NK-92 treated with Interleukin-12 subunit alpha and Interleukin-12 subunit beta, amount 100 ng/mL, for 24 hours (cell line): ENCODE data around the gene SLCO4A1.
"Not testable (repeated sequence)": the region's sequence is repeated elsewhere in the genome, so short reads cannot be mapped to it uniquely, and the experiment has no call there.

Source experiments
- DNase-seq: peaks from one replicate; lab custom pipeline; 2025; lab: John Stamatoyannopoulos, UW

Gene SLCO4A1

DNA sequence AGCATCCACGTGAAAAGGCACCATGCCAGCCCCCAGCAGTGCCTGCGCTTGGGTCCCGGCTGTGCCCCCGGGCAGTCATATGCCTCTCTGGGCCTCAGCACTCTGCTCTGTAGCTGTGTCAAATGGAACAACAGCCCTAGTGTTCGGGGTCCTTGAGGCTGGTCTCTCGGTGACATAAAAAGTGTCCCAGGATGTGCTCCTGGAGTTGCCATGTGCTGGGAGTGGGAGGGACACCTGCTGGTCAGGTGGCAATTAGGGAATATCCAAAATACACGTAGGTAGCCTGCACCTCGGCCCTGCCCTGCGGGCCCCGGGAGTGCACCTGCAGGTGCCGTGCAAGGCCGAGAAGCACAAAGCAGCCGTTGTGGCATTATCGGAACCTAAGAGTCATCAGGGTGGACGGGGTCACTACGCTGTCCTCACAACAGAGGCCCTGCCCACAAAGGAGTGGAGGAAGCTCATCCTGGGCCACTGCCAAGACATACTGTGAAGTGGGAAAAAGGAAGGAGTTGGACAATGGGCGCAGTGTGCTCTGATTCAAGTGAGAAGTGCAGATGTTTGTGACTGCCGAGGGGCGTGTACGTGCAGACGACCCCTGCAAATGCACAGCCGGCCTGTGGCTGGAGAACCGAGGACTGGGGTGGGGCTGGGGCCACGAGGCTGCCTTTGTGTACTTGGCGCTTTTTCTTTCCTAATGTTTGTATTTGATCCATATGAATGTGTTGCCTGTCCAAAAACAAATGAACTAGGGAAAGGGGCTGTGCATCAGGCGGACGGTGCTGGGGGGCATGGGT is 24.6 kb downstream of the SLCO4A1 start:
- no peak for DNase-seq

DNA sequence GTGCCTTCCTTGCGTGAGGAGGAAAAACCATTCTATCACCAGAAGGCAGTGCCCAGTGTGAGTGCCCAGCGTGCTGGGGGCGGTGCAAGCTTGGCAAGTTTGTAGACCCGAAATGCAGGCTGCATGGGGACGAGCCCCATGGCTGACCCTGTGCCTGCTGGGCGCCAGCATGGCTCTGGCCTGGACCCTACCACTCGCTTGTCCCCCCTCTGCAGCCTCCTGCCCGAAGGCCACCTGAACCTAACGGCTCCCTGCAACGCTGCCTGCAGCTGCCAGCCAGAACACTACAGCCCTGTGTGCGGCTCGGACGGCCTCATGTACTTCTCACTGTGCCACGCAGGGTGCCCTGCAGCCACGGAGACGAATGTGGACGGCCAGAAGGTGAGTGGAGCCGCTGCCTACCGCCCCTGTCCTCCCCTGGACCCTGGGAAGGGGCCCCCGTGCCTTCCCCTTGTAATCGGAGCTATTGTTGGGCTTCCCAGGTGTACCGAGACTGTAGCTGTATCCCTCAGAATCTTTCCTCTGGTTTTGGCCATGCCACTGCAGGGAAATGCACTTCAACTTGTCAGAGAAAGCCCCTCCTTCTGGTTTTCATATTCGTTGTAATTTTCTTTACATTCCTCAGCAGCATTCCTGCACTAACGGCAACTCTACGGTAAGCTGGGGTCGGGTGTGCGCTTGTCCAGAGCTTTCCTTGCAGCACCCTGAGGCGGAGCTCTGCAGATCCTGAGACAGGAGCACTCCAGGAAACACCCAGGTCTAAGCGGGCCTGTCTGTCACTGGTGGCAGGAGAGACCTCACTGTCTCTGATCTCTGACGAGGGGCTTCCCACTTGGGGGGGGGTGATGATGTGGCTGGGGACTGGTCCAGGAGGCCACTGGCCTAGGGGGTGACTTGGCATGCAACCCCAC is 25.5 kb downstream of the SLCO4A1 start:
- DNase-seq, result no peak

DNA sequence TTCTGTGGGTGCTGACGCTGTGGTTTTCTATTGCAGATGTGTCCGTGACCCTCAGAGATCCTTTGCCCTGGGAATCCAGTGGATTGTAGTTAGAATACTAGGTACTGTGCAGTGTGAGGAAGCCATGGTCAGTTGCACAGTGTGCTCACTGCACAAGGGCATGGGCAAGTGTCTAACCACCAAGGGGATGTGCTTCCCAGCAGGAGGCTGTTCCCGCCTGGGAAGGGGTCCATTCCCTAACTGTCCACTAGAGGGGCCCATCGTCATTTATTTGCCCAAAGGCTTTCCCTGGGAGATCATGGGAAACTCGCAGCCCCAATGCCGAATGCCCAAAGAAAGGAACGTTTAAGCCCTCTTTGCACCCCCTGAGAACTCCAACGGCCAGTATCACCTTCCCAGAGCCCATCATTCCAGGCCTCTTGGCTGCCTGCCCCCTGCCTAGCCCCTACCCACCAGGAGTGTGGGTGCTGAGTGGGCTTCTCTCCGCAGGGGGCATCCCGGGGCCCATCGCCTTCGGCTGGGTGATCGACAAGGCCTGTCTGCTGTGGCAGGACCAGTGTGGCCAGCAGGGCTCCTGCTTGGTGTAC is 26.2 kb downstream of the SLCO4A1 start:
- no peak for DNase-seq

DNA sequence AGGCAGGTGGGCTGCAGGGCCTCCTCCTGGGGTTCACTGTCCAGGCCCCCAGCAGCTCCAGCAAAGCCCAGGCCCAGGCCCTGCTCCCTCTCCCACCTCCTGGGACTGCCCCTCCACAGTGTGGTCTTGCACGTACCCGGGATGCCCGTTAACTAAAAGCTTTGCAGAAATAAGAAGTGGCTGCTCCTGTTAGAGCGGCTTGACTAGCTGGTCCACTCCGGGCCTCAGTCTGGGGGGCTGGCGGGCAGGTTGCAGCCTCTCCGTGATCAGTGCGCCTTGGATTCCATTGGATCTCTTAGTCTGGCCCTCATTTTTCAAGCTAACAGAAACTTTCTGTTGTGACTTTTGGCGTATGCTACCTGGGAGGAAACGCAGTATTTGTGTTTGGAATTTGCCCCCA is 26.9 kb downstream of the SLCO4A1 start:
- DNase-seq, result no peak

DNA sequence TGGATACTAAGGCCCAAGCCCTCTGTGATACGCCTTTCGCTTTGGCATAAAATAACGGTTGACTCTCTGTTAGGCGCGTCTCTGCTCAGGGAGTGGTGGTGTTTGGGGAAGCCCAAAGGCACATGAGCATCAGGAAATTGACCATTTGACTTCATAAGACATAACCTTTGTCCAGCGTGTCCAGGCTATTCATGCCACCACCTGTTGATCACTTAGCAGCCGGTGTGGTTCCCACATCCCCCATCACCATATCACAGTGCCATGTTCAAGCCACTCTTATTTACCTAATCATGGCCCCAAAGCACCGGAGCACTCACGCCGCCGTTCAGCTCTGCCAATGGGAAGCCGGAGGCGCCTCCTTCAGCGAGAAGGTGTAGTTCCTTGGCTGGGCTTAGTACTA is 27.9 kb downstream of the SLCO4A1 start:
- DNase-seq, result no peak

DNA sequence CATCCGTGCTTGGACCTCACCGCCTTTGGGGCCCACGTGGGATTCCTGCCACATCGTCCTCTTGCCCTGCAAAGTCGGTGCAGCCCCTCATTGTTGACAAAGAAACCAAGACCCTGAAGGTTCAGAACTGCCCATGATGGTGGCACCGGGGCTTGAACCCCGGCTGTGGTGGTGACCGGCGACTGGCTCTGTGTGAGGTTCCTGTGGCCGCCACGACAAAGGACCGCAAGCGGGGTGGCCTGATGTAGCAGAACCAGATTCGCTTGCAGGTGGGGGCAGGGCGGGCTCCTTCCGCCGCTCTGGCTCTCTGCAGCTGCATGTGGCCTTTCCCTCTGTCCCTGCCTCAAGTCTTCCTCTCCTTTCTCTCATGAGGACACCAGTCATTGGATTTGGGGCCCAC is 28.7 kb downstream of the SLCO4A1 start:
- DNase-seq, result no peak

DNA sequence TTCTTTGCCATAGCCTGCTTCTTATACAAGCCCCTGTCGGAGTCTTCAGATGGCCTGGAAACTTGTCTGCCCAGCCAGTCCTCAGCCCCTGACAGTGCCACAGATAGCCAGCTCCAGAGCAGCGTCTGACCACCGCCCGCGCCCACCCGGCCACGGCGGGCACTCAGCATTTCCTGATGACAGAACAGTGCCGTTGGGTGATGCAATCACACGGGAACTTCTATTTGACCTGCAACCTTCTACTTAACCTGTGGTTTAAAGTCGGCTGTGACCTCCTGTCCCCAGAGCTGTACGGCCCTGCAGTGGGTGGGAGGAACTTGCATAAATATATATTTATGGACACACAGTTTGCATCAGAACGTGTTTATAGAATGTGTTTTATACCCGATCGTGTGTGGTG is 29.5 kb downstream of the SLCO4A1 start:
- no peak for DNase-seq

DNA sequence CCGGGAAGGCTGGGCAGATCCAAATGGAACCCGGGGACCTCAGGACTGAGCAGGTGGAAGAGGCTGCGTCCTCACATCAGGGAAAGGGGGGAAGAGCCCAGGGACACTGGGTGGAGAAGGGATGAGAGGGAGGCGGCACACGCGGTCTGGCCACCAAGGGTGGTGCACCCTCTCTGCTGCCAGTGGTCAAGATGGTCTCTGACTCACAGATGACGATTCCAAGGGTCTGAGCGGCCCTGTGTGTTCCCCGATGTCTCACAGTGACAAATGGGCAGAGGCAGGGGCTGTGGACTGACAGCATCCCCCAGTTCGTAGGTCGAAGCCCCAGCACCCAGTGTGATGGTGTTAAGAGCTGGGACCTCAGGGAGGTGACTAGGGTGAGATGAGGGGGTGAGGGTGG is 32.1 kb downstream of the SLCO4A1 start:
- DNase-seq, result no peak

DNA sequence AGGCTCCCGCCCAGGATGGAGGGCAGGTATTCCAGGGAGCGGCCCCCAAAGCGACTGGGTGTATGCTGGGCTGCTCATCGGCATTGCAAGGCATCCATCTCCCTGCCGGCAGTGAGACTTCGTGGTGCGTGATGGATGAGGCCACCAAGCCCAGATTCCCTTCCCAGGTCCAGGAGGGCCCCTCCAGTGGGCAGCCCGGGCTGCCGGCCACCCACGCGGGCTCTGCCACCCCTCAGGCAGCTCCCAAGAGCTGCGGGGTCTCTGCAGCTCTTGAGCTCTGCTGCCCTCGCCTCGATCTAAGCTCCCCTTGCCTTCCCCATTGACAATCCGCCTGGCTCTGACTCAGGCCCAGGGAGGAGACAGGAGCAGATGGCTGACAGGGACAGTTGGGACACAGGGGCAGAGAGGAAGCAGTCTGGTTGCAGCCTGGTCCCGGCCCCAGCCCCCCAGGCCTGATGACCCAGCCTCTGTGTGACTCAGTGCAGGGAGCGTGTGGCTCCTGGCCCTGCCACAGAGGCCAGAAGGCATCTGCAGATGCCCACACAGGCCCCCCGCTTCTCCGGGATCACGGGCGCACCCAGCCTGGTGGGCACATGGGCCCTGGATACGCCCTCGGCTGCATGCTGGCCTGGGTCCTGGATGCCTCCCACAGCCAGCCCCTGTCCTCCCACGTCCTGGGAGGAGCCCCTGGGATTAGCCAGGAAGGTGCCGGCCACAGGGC is 33.0 kb downstream of the SLCO4A1 start:
- no peak for DNase-seq

DNA sequence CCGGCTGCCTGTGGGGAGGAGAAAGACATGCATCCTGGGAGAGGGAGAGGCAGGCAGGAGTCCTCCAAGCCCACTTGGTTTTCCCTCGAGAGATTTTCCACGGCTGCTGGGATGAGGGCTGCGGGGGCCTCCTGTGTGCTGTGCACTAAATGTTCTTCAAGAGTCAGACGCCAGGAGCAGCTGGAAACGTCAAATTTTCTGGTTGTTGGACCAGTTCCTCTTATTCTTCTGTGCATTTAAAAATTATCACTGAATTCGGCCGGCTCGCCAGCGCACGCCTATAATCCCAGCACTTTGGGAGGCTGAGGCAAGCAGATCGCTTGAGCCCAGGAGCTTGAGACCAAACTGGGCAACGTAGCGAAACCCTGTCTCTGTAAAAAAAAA is 33.6 kb downstream of the SLCO4A1 start:
- DNase-seq, result no peak

DNA sequence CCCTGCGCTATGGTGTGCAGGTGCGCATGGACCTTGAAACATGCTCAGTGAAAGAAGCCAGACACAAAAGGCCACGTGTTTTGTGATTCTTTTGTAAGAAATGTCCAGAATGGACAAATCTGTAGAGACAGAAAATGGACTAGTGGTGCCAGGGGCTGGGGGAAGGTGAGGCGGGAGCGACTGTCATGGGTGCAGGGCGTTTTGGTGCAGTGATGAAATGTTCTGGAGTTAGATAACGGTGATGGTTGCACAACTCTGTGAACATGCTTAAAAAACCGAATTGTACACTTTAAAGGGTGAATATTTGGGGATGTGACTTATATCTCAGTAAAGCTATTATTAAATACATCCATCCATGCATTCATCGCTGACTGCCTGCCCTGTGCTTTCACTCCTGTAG is 34.7 kb downstream of the SLCO4A1 start:
- no peak for DNase-seq

DNA sequence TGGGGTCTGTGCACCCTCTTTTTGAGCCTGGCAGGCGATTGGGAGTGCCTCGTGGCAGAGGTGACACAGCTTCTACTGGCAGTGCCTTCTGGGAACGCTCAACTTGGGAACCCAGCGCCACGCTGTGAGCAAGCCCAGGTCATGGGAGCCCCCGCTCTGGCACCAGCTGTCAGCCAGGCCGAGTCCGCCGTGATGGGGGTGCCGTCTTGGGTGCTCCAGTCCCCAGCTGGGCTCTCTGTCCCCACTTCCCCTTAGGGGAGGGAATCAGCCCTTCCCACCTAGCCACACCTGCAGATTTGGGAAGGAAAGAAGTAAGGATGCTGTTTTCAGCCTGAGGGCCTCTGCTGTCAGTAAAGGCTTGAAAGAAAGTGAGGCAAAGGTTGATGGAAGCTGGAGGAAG is 35.4 kb downstream of the SLCO4A1 start:
- no peak for DNase-seq

DNA sequence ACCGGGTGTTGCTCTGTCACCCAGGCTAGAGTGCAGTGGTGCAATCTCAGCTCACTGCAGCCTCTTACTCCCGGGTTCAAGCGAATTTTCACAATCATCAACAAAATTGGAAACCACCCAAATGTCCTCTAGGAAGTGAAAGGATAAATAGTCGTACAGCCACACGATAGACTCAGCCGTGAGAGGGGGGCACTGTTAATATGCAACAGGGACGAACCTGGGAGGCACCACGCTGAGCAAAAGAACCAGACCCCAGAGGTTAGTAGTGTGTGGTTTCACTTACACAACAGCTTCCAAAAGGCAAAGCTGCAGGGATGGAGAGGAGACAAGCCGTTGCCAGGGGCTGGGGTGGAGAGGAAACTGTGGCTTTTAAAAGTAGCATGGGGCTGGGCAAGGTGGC is 36.2 kb downstream of the SLCO4A1 start:
- no peak for DNase-seq

DNA sequence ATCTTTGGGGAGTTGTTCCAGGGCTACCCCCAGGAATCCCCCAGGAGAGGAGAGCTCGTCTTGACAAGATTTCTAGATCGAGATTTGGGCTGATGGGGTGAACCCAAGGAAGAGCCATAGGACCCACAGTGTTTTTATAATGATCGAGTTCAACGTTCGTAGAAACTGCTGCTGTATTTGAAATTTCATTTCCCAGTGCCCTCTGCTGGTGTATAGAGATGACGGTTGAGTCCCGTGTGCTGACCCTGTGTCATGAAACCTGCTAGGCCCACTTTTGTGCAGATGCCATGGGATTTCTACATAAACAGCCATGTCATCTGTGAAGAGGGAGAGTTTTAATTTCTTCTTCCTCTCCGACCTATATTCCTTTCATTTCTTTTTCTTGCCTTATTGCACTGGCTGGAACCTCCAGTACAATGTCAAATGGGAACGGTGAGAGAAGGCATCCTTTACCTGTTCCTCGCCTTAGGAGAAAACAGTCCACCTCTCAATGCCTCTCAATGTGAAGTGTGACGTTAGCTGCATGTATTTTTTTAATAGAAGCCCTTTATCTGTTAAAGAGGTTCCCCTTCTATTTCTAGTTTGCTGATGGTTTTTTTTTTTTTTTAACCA is 37.8 kb downstream of the SLCO4A1 start:
- DNase-seq, result no peak

DNA sequence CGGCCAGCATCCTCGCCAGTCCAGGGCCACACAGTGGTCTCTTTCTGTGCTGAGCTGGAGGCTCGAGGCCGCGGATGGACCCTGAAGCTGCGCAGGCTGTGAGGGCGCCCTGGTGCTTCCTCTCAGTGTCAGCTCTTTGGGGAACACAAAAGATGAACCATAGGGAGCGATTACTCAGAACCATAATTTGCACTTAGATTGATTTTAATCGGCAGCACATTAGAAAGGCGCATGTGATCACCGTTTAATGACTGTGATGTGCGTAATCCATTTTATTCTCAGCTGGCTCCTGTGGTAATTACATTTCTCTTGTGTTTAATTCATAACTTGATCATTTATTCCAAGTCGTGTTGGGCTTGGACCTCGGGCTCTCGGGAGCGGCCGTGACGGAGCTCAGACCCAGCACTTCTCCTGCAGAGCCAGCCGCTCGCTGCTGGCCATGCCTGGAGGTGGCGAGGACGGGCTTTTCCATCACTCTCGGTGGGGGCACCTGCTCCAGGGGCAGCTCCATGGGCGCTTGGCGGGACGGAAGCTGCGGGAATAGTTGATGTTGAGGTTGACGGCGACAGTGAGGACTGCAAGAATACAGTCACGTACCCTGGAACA is 40.7 kb downstream of the SLCO4A1 start:
- DNase-seq, result no peak

DNA sequence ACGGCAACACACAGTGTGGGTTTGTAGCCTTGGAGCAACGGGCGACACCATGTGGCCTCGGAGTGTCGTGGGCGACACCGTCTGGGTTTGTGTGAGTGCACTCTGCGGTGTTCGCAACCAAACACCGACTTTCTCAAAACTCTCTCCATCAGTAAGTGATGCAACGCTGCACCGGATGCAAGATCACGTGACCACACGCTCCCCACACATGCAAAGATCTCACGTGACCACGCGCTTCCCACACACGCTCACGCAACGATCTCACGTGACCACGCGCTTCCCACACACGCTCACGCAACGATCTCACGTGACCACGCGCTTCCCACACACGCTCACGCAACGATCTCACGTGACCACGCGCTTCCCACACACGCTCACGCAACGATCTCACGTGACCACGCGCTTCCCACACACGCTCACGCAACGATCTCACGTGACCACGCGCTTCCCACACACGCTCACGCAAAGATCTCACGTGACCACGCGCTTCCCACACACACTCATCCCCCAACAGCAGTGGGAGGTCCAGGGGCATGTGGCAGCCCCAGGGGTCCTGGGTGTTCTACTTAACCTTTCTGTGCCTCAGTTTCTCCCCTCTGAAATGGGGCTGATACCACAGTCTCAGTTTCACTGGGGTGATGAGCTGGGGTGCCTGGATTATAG is 41.5 kb downstream of the SLCO4A1 start:
- not testable (repeated sequence) for DNase-seq

DNA sequence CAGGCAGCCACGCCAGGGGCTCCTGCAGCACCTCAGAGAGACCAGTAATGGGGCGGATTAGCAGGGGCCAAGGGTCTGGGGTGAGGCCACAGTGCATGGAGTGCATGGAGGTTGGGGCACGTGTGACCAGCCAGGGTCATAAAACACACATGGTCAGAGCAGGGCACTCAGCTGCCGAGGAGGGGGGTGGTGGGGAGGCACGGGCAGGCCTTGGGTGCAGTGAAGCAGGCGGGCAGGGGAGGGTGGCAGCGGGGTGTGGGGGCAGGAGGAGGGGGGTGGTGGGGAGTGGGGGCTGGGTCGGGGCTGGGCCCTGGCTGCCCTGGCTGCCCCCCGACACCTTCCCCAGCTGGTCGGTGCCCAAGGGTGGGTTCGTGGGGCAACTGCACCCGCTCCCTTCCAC is 42.7 kb downstream of the SLCO4A1 start:
- DNase-seq, result no peak

DNA sequence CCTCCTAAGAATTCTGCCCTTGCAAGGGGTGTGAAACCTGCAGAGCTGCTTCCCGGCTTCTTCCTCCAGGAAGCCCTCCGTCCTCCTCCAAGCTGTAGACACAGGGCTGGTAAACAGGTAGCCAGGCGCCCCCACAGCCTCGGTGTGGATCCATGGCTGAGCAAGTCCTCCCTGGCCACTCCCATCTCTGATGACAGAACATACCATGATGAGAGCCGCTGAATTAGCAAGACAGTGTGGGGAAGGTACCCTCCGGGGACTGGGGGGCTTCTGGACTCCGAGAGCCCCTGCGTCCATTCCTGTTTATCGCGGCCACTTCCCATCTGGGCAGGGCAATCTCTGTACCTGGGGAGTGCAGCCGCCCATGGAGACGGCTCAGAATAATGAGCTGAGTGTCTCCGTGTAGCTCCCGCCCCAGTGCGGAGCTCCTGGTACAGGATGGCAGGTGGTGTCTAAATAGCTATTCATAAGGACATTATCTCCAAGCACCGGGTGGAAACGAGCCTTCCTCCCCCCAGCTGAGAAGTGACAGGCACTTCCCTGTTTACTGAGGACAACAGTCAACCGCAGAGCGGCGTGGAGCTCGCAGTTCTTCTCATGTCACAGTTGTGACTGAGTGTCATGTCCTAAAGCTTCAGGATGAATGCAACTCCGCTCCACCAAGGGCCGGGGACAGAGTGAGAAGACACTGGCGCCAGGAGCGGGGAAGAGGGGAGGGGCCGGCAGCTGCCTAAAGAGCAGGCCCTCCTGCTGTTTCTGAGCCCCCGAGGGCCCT is 43.7 kb downstream of the SLCO4A1 start:
- no peak for DNase-seq

DNA sequence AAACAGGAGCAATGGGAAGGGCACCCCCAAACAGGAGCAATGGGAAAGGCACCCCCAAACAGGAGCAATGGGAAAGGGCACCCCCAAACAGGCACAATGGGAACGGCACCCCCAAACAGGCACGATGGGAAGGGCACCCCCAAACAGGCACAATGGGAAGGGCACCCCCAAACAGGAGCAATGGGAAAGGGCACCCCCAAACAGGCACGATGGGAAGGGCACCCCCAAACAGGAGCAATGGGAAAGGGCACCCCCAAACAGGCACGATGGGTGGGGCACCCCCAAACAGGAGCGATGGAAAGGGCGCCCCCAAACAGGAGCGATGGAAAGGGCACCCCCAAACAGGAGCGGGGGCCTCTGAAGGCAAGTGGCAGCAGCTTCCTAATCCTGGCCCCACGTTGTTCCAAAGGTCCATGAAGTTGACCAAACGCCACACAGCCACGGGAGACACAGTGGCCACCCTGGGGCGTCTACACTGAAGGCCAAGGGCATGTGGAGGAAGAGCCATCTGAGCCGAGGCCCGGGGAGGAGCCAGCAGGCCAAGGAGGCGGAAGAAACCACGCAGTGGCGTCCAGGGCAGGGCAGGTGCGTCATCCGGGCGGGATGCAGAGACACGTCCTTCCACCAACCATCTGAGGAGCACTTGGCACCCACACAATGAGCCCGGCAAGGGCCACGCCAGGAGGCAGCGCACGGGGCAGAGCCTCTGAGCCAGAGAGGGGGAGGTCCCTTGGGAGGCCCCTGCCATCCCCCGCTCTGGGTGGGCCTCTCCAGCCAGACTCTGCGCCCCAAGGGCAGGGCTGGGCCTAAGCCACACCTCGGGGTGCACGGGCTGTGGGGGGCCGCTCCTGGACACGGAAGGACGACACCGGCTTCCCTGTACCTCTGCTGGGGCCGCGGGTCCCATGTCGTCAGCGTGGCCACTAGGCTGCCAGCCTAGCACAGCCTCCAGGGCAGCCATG is 44.8 kb downstream of the SLCO4A1 start:
- no peak for DNase-seq
